Measurements from ENCODE around the gene CLCNKA.

CLCNKA gene

DNA sequence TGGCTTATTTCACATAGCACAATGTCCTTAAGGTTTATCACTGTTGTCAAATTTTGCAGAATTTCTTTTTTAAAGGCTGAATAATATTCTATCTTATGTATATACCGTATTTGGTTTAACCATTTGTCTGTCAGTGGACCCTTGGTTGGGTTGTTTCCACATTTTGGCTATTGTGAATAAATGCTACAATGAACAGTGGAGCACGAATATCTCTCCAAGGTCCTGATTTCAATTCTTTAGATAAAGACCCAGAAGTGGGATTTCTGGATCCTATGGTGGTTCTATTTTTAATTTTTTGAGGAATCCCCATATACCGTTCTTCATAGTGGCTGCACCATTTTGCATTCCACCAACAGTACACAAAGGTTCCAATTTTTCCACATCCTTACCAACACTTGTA is 40.2 kb upstream of the CLCNKA start:
- DNase-seq (ENCODE audit: low read depth): no peak
- H3K4me3 ChIP-seq (replicated peaks; ENCODE audit: low read depth, low read length): no peak overlapping the region
- TF ChIP-seq, protein P1, sequence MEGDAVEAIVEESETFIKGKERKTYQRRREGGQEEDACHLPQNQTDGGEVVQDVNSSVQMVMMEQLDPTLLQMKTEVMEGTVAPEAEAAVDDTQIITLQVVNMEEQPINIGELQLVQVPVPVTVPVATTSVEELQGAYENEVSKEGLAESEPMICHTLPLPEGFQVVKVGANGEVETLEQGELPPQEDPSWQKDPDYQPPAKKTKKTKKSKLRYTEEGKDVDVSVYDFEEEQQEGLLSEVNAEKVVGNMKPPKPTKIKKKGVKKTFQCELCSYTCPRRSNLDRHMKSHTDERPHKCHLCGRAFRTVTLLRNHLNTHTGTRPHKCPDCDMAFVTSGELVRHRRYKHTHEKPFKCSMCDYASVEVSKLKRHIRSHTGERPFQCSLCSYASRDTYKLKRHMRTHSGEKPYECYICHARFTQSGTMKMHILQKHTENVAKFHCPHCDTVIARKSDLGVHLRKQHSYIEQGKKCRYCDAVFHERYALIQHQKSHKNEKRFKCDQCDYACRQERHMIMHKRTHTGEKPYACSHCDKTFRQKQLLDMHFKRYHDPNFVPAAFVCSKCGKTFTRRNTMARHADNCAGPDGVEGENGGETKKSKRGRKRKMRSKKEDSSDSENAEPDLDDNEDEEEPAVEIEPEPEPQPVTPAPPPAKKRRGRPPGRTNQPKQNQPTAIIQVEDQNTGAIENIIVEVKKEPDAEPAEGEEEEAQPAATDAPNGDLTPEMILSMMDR (IDR thresholded peaks at IDR 0.05; ENCODE audit: low read length, missing control alignments): no peak

DNA sequence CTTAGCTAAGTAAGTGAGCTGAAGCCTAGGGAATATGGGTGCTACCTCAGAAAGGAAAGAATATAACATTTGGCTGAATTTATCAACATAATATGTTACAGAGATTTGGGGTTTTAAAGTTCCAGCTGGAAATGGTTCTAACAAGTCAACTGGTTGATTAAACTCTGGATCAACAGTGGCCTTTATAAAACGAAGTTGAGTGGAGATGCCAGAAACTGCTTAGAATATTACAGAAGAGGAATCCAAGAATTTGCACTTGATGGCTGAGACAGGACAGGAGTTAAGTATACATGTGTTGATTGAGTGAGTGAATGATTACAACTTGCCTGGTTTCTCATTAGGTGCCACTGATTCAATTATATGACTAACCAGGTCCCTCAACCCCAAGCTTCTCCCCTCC is 38.6 kb upstream of the CLCNKA start:
- H3K4me3 ChIP-seq (replicated peaks; ENCODE audit: low read depth, low read length): no peak overlapping the region
- TF ChIP-seq, protein P1 (IDR thresholded peaks at IDR 0.05; ENCODE audit: low read length, missing control alignments): no peak
- no peak for DNase-seq (ENCODE audit: low read depth)

DNA sequence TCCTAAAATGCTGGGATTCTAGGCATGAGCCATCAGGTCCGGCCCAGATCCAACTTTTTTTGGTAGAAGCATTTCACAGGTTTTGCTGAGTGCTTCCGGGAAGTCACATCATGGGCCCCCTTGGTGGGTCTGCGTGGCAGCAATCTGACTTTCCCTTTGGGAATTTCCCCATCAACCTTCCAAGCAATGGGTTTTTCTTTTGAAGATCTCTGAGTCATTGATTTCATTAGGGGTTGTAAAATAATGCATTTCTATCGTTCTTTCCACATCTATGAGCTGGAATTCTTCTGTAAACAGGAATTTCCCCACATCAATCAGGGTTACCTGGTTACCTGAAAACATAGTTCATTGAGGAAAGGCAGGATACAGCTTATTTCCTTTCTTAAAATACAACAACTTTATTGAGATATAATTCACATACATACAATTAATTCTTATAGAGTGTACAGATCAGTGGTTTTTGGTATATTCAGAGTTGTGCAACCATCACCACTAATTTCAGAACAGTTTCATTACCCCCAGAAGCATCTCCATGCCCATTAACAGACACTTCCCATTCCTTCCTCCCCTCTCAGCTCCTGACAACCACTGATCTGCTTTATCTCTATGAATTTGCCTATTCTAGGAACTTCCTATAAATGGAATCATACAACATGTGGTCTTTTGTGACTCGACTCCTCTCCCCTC is 36.1 kb upstream of the CLCNKA start:
- no peak overlapping the region for H3K4me3 ChIP-seq (replicated peaks; ENCODE audit: low read depth, low read length)
- TF ChIP-seq, protein P1 (IDR thresholded peaks at IDR 0.05; ENCODE audit: low read length, missing control alignments): no peak
- DNase-seq (ENCODE audit: low read depth): no peak

DNA sequence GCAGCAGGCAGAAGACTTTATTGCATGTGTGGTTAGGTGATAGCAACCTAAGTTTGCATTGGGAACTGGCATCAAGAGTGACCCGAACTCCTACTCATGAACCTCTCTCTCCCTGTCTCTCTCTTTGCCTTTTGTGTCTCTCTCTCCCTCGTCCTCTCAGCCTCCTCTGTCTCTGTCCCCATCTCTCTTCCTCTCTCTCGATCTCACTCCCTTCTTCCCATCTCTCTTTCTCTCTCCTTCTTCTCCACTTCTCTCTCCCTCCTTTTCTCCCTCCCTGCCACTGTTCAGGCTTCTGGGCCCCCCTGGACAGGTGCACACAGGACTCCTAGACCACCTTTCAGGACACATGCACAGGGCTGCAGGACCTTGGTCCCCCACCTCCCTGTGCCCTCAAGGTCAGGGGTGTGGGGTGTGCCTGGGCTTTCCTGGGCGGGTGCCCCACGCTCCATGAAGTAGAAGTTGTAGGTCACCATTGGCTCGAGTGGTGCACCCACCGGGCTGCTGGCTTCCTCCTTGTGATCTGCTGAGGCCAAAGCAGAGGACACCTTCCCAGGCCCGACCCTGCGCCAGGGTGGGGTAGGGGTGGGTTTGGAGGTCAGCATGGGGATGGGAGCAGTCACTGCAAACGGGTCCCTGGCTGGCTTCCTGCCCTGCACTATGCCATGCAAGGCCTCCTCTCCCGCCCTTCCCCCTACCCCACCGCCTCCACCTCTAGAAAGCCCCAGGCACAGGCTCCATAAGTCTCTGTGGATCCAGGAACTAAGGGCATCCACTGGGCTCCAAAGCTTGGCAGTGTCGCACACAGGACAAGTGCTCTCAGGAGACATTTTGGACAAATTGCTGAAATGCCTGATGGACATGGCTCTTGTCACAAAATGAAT is 32.7 kb upstream of the CLCNKA start:
- no peak for DNase-seq (ENCODE audit: low read depth)
- H3K4me3 ChIP-seq (replicated peaks; ENCODE audit: low read depth, low read length): no peak overlapping the region
- TF ChIP-seq, protein P1 (IDR thresholded peaks at IDR 0.05; ENCODE audit: low read length, missing control alignments): no peak

DNA sequence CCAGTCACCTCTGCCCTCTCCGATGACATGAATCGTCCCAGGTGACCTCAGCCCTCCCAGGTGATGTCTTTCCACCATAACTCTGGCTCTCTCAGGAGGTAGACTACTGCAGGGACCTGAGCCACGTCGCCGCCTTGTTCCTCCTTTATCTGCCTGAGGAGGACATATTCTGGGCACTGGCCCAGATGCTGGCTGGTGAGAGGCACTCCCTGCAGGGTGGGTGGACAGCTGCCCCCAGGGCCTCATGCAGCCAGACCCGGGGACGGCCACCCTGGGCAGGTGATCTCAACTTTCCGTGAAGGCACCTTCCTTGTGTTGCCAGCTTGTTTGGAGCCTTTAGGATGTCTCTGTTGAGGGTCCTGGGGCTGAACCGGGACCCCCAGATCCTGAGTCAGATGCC is 32.1 kb upstream of the CLCNKA start:
- no peak for DNase-seq (ENCODE audit: low read depth)
- TF ChIP-seq, protein P1 (IDR thresholded peaks at IDR 0.05; ENCODE audit: low read length, missing control alignments): no peak
- H3K4me3 ChIP-seq (replicated peaks; ENCODE audit: low read depth, low read length): no peak overlapping the region

DNA sequence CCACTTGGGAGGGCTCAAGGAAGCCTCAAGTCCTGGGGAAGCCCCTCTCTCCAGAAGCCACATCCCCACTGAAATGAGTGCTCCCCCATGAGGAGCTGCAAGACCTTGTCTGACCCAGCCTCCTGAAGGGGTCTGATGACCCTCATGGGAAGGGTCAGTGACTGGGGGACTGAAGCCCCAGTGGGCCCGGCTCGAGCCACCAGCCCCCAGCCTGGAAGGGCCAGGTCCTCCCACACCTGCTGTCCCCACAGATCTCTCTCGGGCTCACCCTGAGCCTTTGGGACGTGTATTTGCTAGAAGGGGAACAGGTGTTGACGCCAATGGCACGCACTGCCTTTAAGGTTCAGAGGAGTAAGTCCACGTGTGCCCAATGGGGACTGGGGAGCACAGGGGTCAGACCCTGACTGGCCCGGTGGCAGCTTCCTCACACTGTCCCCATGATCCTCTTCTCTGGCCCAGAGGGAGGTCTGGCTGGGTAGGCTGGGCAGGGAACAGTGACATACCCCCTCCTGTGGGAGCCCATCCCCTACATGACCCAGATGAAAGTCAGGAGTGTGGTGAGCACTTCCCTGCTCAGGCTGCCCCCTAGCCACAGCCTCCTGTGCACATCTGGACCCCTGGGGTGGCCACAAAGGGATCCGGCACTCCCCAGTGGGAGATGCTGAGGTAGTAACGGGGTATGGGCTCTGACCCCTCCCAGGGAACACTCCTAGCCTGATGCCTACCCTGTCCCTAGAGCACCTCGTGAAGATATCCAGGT is 30.2 kb upstream of the CLCNKA start:
- no peak overlapping the region for H3K4me3 ChIP-seq (replicated peaks; ENCODE audit: low read depth, low read length)
- TF ChIP-seq, protein P1 (IDR thresholded peaks at IDR 0.05; ENCODE audit: low read length, missing control alignments): no peak
- DNase-seq (ENCODE audit: low read depth): no peak

Data from fibroblast of pulmonary artery (primary cell).